ENCODE measurements around the gene ZNF653.
"Not testable (repeated sequence)": the region's sequence is repeated elsewhere in the genome, so short reads cannot be mapped to it uniquely, and the experiment has no call there.

Gene ZNF653

DNA sequence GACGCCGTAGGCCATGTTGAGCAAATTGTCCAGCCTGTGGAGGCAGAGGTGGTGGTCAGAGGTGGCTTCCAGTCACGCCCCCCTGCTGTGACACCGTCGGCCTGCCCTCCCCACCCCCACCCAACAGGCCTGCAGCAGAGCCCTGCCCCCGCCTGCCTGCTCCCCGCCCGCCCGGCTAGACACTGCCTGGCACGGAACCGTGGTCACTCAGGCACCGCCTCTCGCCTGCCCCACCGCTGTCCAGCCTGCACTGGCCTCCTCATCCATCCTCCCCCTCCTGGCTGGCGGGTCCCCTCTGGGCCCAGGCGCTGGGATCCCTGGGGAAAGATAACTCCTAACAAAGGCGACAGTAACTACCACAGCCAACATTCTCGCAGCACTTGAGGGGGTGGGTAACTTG lies 48.5 kb downstream of the ZNF653 start:
- in situ Hi-C loops (cut with MboI; ENCODE audit: low sequenced_read_pairs) = no loop called here

DNA sequence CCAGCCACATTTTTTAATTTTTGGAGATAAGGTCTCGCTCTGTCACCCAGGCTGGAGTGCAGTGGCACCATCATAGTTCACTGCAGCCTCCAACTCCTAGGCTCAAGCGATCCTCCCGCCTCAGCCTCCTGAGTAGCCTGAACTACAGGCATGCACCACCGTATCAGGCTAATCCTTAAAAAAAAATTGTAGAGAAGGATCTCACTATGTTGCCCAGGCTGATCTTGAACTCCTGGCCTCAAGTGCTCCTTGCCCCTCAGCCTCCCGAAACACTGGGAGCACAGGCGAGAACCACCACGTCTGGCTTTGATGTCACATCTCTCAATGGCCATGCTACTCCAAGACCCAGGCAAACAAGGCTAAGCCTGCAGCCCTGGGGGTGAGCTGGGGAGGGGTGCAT lies 49.0 kb downstream of the ZNF653 start:
- in situ Hi-C loops (cut with MboI; ENCODE audit: low sequenced_read_pairs) = no loop called here

DNA sequence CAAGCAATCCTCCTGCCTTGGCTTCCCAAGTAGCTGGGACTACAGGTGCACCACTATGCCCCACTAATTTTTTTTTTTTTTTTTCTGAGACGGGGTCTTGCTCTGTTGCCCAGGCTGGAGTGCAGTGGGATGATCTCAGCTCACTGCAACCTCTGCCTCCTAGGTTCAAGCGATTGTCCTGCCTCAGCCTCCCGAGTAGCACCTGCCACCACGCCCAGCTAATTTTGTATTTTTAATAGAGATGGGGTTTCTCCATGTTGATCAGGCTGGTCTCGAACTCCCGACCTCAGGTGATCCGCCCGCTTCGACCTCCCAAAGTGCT lies 50.4 kb downstream of the ZNF653 start:
- in situ Hi-C loops (cut with MboI; ENCODE audit: low sequenced_read_pairs) = not testable (repeated sequence)

DNA sequence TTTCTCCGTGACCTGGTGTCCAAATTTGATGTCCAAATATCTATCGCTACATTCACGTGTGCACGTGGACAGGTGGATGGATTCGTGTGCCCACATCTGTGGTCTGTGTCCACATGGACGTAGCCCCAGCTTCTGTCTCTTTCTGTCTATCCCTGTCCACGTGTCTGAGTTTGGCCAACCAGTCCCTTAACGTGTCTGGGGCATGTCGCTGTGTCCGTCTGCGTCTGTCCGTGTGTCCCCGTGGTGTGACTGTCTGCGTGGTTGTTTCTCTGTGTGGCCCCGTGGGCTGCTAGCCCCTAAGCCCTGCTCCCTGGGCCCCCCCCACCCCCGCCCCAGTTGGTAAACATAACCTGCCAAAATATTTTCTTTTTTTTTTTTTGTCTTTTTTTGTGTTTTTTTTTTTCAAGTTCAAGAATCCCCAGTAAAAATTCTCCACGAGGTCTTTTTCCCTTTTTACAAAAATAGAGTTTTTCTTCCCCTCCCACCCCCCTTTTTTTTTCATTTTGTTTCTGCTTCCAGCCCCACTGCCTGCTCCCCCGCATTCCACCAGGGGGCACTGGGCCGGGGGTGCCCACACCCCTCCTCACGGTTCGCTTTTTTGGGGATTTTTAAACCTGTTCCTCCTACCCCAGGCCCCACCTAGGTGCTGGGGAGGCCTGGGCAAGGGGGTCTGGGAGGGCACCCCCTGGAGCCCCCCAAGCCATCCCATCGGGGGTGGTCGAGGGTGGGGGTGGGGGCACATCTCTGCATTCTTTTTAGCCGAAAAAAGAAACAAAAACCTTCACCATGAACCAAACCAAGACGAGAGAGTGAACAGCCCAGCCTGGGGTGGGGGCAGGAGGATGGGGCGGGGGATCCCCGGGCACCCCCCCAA lies 51.9 kb downstream of the ZNF653 start:
- in situ Hi-C loops (cut with MboI; ENCODE audit: low sequenced_read_pairs) = no loop called here

DNA sequence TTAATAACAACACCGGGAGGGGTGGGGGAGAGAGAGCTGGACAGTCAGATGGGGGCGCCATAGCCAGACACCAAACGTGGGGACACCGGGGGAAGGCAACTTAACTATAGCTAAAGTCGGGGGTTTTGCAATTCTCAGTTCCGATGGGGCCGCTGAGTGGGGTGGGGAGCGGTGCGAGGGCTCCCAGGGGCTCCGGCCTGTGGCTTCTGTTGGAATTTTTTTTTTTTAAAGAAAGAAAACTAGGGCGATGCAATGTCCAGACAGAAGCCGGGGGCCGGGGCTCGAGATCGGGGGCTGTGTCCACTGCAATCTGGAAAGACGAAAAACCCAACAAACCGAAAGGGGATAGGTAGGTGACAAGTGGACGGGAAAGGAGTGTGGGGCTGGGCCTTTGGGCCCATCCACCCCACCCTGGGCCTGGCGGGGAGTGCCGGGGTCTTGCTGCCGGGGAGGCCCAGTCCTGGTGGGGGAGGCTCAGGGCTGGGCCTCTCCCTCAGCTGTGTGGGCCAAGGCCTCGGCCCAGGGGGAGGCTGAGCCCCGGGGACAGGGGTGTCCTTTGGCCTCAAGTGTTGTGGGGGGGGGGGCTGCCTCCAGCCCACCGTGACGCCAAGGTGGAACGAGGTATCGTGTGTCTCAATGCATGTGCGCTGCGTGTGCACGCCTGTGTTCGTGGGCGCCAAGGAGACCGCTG lies 52.9 kb downstream of the ZNF653 start:
- in situ Hi-C loops (cut with MboI; ENCODE audit: low sequenced_read_pairs) = no loop called here

DNA sequence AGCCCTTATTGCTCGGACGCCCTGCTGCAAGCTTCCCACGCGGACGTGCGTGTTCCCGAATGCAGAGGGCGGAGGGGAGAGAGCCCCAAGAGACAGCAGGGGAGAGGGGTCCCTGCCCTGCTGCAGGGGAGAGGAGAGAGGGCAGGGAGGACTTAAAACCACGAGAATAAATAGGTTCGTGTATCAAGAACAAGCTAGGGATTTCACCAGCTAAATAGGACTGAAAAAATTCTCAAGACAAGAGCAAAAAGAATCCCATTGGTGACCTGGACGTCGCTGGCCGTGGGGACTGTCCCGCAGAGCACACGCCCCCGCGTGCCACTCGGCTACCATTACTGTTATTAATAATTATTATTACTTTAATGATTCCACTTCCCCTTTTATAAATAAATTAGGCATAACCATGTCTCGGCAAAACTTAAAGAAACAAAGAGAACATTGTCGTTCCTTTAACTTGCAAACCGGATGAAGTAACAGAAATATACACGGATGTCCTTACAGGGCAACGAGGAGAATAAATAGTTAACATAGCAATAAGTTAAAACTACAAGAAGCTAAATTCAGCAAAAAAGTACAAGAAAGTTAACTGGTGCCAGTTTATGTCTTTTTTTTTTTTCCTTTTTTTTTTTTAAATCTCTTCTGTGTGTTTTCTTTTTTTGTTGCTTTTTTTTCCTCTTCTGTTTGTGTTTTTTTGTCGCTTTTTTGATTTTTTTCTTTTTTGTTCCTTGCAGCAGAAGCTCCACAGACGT lies 53.6 kb downstream of the ZNF653 start:
- in situ Hi-C loops (cut with MboI; ENCODE audit: low sequenced_read_pairs) = no loop called here

DNA sequence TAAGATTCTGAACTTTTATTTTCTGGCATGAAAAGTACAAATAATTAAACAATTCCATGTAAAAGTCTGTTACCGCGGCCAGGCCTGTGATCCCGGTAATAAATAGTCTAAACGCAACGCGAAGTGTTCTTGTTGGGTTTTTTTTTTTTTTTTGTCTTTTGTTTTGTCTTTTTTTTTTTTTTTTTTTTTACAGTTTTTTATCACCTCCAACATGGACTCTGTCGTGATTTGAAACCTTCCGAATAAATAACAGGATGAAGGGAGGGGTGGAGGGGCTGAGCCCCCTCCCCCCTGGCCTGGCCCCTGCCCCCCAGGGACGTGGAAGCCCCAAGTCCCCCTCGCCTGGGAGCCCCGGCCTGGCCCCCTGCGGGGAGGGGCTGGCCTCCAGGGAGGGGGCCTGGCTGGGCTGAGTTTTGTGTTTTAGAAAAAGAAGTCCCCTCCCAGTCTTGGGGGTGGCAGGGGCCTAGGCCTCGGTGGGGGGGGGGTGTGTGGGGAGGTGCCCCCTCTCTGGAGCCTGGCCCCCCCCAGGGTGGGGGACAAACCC lies 54.2 kb downstream of the ZNF653 start:
- in situ Hi-C loops (cut with MboI; ENCODE audit: low sequenced_read_pairs) = no loop called here

DNA sequence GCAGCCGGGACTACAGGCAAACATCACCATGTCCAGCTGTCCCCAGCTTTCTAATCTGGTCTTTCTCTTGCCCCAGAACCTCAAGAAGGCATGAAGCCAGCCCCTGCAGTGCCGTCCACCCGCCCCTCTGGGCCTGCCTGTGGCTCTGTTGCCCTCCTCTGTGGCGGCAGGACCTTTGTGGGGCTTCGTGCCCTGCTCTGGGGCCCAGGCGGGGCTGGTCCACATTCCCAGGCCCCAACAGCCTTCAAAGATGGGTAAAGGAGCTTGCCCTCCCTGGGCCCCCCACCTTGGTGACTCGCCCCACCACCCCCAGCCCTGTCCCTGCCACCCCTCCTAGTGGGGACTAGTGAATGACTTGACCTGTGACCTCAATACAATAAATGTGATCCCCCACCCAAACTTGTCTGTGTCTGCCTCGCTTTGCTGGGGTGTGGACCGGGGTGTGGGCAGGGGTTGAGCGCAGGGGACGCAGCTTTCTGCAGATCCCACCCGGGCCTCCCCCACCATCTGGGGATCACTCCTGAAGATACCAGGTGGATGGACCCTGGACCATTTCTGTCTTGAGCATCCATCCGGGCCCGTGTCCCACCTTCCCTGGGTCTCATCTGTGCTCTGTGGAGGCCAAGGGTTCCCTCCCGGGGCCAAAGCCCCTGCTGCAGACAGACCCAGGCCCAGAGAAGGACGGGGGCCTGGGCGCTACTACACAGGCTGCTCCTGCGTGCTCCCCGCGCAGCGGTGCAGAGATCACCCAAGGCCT lies 54.9 kb downstream of the ZNF653 start:
- in situ Hi-C loops (cut with MboI; ENCODE audit: low sequenced_read_pairs) = no loop called here

DNA sequence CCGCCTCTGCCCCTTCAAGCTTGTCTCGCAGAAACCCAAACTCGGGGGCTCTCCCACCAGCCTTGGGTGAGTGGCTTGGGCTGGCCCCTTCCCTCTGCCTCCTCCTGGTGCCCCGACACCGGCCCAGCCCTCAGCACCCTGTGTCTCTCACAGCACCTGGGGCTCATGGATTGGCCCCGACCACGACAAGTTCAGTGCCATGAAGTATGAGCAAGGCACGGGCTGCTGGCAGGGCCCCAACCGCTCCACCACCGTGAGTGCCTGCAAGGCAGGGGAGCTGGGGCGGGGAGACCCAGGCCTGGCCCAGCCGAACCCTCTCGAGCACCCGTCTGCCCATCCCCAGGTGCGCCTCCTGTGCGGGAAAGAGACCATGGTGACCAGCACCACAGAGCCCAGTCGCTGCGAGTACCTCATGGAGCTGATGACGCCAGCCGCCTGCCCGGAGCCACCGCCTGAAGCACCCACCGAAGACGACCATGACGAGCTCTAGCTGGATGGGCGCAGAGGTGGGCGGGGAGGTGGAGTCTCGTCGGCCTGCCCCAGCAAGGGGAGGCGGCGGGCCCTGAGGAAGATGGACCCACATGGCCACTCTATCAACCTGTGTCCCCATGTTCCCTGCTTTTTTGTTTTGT lies 56.6 kb downstream of the ZNF653 start:
- in situ Hi-C loops (cut with MboI; ENCODE audit: low sequenced_read_pairs) = no loop called here

DNA sequence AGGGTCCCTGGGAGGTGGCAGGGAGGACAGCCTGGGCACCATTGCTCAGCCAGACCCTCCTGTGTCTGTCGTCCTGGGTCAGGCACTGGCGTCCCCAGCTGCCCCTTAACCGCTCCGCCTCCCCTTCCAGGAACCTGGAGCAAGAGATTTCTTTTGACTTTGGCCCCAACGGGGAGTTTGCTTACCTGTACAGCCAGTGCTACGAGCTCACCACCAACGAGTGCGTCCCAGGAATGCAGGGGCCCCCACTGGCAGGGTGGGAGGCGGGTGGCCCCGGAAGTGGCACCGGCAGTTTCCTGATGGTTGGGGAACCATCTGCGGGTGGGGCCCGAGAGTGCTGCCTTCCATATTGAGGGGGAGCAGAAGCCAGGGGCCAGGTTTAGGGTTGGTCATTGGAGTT lies 57.2 kb downstream of the ZNF653 start:
- in situ Hi-C loops (cut with MboI; ENCODE audit: low sequenced_read_pairs) = no loop called here

DNA sequence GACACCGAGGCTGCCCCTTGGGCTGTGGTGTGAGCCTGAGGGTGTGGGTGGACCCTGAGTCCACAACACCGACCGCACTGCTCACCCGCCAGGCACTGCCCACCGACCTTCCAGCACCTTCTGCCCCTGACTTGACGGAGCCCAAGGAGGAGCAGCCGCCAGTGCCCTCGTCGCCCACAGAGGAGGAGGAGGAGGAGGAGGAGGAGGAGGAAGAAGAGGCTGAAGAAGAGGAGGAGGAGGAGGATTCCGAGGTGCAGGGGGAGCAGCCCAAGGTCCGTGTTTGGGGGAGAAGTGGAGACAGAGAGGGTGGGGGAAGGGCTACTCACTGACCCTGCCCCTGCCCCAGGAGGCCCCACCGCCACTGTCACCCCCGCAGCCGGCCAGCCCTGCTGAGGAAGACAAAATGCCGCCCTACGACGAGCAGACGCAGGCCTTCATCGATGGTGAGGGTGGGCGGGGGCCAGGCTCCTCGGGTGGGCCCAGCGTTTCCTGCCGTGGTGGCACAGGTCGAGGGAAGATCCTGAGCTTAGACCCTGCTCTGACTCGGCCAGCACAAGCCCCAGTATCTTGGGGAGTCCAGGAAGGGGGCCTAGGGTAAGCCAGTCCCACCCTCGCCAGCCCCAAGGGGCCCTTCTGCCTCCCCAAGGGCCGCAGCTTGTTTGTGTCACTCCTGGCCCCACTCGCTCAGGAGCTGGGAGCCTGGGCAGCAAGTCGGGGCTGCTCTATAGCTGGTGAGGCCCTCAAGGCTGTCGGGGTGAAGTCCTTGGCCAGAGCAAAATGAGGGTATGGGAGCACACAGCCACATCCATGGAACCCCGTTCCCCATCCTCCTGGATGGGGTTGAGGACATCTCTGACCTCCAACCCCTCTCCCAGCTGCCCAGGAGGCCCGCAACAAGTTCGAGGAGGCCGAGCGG lies 58.0 kb downstream of the ZNF653 start:
- in situ Hi-C loops (cut with MboI; ENCODE audit: low sequenced_read_pairs) = no loop called here

DNA sequence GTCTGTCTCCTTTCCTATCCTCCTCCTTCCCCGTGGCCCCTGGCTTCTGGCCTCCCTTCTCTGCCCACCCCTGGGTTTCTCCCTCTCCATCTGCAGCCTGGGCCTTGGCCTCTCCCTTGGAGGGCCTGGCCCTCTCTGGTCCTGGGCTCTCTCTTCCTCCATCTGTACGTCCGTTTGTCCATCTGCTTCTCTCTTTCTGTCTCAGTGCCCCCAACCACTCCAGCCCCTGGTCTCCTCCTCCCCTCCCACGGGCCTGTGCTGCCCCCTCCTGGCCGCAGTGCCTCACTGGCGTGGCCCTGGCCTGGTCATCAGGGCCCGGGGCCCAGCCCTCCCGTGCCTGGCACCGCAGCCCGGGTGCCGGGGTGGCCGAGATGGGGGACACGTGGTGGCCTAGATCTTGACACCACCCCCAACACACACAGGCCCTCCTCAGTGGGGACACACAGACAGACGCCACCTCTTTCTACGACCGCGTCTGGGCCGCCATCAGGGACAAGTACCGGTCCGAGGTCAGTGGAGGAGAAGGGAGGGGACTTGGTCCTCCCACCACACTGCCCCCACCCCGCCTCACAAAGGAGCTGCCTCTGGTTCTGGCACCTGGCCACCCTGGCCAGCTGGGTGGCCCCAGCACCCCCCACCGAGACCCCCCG lies 58.9 kb downstream of the ZNF653 start:
- in situ Hi-C loops (cut with MboI; ENCODE audit: low sequenced_read_pairs) = no loop called here

DNA sequence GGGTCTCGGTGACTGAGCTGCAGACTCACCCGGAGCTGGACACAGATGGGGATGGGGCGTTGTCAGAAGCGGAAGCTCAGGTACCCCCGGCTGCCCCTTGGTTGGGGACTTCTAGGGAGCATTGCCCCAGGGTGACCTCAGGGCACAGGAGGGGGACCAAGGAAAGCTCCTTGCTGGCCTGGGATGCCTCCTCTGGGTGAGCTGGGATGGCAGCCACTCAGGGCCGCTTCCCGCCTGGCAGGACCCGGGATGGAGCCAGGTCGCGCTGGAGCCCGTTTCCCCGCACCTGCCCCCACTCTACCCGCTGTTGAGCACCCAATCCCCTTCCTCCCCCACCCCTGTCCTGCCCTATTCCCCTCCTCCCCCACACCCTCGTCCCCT lies 59.4 kb downstream of the ZNF653 start:
- in situ Hi-C loops (cut with MboI; ENCODE audit: low sequenced_read_pairs) = no loop called here

DNA sequence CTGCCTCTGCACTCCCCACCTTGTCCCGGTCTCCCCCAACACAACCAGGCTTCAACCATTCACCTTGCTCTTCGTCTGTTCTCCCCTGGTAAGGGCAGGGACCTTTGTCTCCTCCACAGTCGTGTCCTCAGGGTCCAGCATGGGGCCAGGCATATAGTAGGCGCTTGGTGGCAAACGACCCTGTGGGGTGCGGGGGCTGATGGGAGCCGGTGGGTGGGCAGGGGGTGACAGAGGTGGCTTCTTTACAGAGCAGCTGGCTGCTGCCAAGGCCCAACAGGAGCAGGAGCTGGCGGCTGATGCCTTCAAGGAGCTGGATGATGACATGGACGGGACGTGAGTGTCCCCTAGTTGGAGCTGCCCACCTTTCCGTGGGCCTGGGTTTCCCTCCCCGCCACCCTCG lies 60.5 kb downstream of the ZNF653 start:
- in situ Hi-C loops (cut with MboI; ENCODE audit: low sequenced_read_pairs) = no loop called here

DNA sequence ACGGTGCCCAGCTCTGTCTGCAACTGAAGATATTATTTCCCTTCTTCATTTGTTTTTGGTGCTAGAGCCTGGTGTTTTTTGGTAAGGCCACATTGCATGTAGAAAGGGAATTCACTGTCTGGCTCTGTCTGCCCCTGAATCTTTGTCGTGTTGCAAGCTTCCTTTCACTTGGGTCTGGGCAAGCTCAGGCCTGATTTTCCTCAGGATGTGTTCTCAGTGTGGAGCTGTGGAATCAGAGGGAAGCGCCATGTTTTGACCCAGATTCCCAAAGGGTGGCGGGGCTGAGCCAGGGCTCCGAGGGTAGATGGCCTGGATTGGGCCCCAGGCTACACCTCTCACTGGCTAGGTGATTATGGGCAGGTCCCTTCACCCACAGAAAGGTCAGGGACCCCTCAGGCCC lies 61.6 kb downstream of the ZNF653 start:
- in situ Hi-C loops (cut with MboI; ENCODE audit: low sequenced_read_pairs) = no loop called here

DNA sequence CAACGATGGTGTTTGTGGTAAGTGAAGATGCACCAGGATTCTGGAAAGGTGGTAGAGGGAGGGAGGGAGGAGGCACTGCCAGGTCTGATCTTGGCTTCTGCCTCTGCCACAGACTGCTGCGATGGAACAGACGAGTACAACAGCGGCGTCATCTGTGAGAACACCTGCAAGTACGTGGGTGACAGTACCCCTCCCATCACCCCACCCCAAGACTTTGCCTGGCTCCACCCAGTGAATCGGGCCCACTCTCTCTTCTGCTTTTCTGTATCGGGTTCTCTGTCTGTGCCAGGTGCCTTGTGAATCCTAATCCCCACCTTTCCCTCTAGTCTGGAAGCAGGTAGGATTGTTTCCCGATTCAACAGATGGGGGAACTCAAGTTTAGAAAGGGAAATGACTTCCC lies 67.7 kb downstream of the ZNF653 start:
- in situ Hi-C loops (cut with MboI; ENCODE audit: low sequenced_read_pairs) = no loop called here

DNA sequence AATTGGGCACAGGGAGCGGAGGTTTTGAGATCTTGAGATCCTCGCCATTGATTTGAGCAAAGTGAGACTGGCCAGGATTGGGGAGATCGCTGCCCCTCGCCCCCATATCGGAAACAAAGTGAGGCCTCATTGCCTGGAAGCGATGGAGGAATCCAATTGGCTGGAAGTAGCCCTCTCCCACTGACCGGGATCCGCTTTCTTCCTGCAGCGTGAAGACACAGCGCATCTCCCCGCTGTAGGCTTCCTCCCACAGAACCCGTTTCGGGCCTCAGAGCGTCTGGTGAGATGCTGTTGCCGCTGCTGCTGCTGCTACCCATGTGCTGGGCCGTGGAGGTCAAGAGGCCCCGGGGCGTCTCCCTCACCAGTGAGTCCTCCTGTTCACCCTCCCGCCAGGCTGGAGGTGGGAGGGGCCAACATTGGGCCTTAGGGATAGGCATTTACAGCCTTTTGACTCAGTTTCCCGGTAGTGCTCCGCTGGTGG lies 69.8 kb downstream of the ZNF653 start:
- in situ Hi-C loops (cut with MboI; ENCODE audit: low sequenced_read_pairs) = no loop called here

DNA sequence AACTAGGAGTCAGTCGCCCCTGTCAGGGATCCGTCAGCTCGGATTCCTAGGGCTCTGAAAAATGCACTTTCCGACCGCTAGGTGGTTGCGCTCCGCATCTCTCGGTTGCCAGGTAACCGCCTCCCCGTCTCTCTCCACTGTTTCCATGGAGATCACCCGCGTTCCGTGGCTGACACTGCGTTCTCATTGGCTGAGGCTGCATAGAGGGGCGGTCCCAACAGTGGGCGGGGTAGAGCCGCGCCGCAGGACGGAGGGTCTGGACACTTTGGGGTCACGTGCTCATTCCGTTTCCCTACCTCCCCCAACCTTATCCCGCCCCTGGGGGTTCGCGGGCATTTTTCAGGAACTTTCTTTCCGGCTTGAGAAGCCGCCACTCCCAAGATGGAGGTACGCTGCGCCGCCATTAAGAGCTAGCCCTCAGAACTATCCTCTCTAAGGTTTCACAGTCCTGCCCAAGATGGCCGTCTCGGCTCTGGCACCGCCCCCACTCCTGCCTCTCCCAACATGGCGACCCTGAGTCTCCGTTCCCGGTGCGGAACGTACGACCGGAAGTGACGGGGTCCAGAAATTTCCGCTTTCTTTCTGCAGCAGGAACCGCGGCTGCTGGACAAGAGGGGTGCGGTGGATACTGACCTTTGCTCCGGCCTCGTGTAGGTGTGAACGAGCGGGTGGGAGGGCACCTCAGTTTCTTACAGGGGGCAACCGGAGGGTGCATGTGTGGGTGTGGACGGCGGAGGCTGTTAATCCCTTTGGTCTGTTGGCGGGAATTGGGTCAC lies 70.4 kb downstream of the ZNF653 start, which contains the start of the genes ODAD3 and PRKCSH:
TSS of gene ODAD3 (minus strand) at position 65 of the 776 bp plus-strand sequence. CDS start 105 bp downstream, outside the sequence.
TSS of gene PRKCSH (plus strand) at position 579 of the 776 bp plus-strand sequence. CDS start 483 bp downstream, outside the sequence.
- in situ Hi-C loops (cut with MboI; ENCODE audit: low sequenced_read_pairs) = no loop called here

Measured in HL-60/S4 treated with phorbol 12-myristate 13-acetate at 8.2 ng/mL for 4 days and 3 days (cell line).